Body of pancreas (tissue), 4 donors: ENCODE measurements around the gene CACNG1.

Source experiments
- POLR2A ChIP-seq, 3 donors: fragments of 450-650 bp; IDR thresholded peaks; one replicate each; pipeline ENCODE4 v1.6.1; 2016; ENCODE audit warnings: antibody characterized with exemption in 3 of 3, mild to moderate bottlenecking in 2 of 3
- TF ChIP-seq, protein P1 (sequence below), 7 experiments: fragments of 450-650 bp in 4 of 7; fragments of 200-600 bp in 3 of 7; sonication (generic) in 3 of 7; IDR thresholded peaks; one replicate each; pipeline ENCODE4 v1.5.1; 2016 to 2019; ENCODE audit warnings: antibody characterized with exemption in 7 of 7

- TF ChIP-seq, protein P1, sequence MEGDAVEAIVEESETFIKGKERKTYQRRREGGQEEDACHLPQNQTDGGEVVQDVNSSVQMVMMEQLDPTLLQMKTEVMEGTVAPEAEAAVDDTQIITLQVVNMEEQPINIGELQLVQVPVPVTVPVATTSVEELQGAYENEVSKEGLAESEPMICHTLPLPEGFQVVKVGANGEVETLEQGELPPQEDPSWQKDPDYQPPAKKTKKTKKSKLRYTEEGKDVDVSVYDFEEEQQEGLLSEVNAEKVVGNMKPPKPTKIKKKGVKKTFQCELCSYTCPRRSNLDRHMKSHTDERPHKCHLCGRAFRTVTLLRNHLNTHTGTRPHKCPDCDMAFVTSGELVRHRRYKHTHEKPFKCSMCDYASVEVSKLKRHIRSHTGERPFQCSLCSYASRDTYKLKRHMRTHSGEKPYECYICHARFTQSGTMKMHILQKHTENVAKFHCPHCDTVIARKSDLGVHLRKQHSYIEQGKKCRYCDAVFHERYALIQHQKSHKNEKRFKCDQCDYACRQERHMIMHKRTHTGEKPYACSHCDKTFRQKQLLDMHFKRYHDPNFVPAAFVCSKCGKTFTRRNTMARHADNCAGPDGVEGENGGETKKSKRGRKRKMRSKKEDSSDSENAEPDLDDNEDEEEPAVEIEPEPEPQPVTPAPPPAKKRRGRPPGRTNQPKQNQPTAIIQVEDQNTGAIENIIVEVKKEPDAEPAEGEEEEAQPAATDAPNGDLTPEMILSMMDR (IDR thresholded peaks at IDR 0.05): no peak
- no peak for TF ChIP-seq POLR2A (IDR thresholded peaks at IDR 0.05)
Observed at GRCh38 chr17:67003231-67003630, 41.1 kb upstream of the CACNG1 start.
